ENCODE data around the gene AMPD2.

Gene AMPD2

GRCh38 chr1:109619576-109620400 lies at the start of gene AMPD2, which contains the start of gene GNAT2:
Gene AMPD2 (plus strand): TSS chr1:109619837. CDS start chr1:109621176, 1,339 bp downstream.
Gene GNAT2 (minus strand): TSS chr1:109619616. CDS start chr1:109612870, 6,746 bp downstream.
- DNase-seq, result peak in 5 of 10 donors; percentile 42 to 93 (median 50)
- intact Hi-C loops (cut with DNase I), result no loop called here

- no peak for DNase-seq
- intact Hi-C loops (cut with DNase I), result no loop called here
These were observed 49.2 kb upstream of the AMPD2 start for GRCh38 chr1:109570414-109570813.

- intact Hi-C loops (cut with DNase I), result no loop called here
- no peak for DNase-seq
These were observed 45.9 kb upstream of the AMPD2 start for GRCh38 chr1:109573785-109574184.

- no peak for DNase-seq
- intact Hi-C loops (cut with DNase I), result no loop called here
These were observed 40.6 kb upstream of the AMPD2 start for GRCh38 chr1:109578947-109579443.

GRCh38 chr1:109579491-109579890 lies 40.1 kb upstream of the AMPD2 start:
- intact Hi-C loops (cut with DNase I), result no loop called here
- no peak for DNase-seq

- no peak for DNase-seq
- intact Hi-C loops (cut with DNase I), result no loop called here
These were observed 37.6 kb upstream of the AMPD2 start for GRCh38 chr1:109582021-109582420.

- intact Hi-C loops (cut with DNase I), result no loop called here
These were observed 34.9 kb upstream of the AMPD2 start for GRCh38 chr1:109584766-109585165.

GRCh38 chr1:109586055-109586454 lies 33.6 kb upstream of the AMPD2 start:
- intact Hi-C loops (cut with DNase I), result no loop called here
- no peak for DNase-seq

More at GRCh38 chr1:109584766-109585165, 34.9 kb upstream of the AMPD2 start:
- no peak for DNase-seq

GRCh38 chr1:109589177-109589576 lies 30.5 kb upstream of the AMPD2 start:
- no peak for DNase-seq

GRCh38 chr1:109589679-109590078 lies 30.0 kb upstream of the AMPD2 start:
- no peak for DNase-seq
- intact Hi-C loops (cut with DNase I), result no loop called here

More at GRCh38 chr1:109589177-109589576, 30.5 kb upstream of the AMPD2 start:
- intact Hi-C loops (cut with DNase I), result no loop called here

- intact Hi-C loops (cut with DNase I), result no loop called here
These were observed 26.7 kb upstream of the AMPD2 start for GRCh38 chr1:109592916-109593315.

GRCh38 chr1:109595531-109595930 lies 24.1 kb upstream of the AMPD2 start:
- intact Hi-C loops (cut with DNase I), result no loop called here
- no peak for DNase-seq

More at GRCh38 chr1:109592916-109593315, 26.7 kb upstream of the AMPD2 start:
- DNase-seq, result no peak

- no peak for DNase-seq
- intact Hi-C loops (cut with DNase I), result no loop called here
These were observed 21.5 kb upstream of the AMPD2 start for GRCh38 chr1:109598156-109598555.

- DNase-seq, result no peak
- intact Hi-C loops (cut with DNase I), result no loop called here
These were observed 21.0 kb upstream of the AMPD2 start for GRCh38 chr1:109598655-109599054.

GRCh38 chr1:109603229-109603628 lies 16.4 kb upstream of the AMPD2 start:
- intact Hi-C loops (cut with DNase I), result no loop called here
- DNase-seq, result no peak

GRCh38 chr1:109605381-109605780 lies 14.3 kb upstream of the AMPD2 start:
- intact Hi-C loops (cut with DNase I), result no loop called here

GRCh38 chr1:109609881-109610280 lies 9.8 kb upstream of the AMPD2 start:
- intact Hi-C loops (cut with DNase I), result no loop called here

More at GRCh38 chr1:109605381-109605780, 14.3 kb upstream of the AMPD2 start:
- no peak for DNase-seq

GRCh38 chr1:109610609-109611307 lies 8.9 kb upstream of the AMPD2 start:
- no peak for DNase-seq
- intact Hi-C loops (cut with DNase I), result no loop called here

More at GRCh38 chr1:109609881-109610280, 9.8 kb upstream of the AMPD2 start:
- no peak for DNase-seq

GRCh38 chr1:109611308-109611990 lies 8.2 kb upstream of the AMPD2 start:
- intact Hi-C loops (cut with DNase I), result no loop called here
- no peak for DNase-seq

GRCh38 chr1:109613361-109614147 lies 6.1 kb upstream of the AMPD2 start:
- no peak for DNase-seq
- intact Hi-C loops (cut with DNase I), result no loop called here
